Stimulated activated CD8-positive, alpha-beta memory T cell treated with anti-CD3 and anti-CD28 coated beads, Interleukin-12 subunit alpha, Interleukin-12 subunit beta, amount 100 ng/mL, for 1 hour (primary cell): ENCODE results near the gene PIGH.
"Not testable (repeated sequence)": the region's sequence is repeated elsewhere in the genome, so short reads cannot be mapped to it uniquely, and the experiment has no call there.

ENCODE experiments used
- DNase-seq: peaks from one replicate; pipeline ENCODE4 v3.0.0-alpha.2; 2020; ENCODE audit warnings: low read depth

The PIGH gene

DNA sequence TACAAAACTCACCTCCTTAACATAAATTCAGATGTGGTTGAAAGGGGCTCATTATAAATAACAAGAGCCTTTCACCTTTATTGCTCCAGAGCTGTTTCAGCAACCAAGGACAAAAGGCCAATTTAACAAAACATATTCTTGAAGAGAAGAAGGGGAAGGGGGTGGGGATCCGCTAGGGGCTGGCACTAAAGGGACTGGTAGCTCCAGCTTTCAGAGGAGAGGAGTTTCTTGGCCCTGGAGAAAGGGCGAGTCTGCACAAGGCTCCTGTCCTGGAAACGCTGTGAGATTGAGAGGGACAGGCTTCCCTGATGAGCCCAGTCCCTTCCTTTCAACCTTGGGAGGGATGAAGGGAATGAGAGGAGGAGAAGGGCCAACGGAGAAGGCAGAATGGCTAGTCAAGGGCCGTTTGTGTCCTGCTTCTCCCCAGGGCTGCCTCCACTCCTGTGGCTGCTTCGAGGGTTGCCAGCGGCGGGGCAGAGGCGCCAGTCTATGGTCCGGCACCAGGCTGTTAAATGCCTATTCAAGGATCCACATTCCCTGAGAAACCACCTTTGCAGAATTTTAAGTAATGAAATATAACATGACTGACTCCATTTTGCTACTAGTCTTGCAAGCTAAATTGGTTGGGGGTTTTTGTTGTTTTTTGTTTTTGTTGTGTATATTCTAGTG is 9.7 kb upstream of the PIGH start:
- DNase-seq: no peak

DNA sequence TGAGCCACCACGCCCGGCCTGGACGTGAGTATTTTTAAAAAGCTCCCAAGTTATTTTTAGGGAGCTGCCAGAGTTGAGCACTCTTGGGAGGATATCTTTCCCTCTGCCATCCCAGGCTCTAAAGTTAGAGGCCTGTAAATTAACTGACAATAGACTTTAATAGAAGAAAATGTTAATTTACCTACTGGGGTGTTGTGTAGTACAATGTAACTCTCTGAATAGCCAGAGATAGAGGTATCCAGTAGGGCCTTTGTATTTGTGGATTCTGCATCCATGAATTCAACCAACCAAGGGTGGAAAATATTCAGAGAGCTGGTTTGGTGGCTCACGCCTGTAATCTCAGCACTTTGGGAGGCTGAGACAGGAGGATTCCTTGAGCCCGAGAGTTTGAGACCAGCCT is 7.6 kb upstream of the PIGH start:
- DNase-seq: no peak

DNA sequence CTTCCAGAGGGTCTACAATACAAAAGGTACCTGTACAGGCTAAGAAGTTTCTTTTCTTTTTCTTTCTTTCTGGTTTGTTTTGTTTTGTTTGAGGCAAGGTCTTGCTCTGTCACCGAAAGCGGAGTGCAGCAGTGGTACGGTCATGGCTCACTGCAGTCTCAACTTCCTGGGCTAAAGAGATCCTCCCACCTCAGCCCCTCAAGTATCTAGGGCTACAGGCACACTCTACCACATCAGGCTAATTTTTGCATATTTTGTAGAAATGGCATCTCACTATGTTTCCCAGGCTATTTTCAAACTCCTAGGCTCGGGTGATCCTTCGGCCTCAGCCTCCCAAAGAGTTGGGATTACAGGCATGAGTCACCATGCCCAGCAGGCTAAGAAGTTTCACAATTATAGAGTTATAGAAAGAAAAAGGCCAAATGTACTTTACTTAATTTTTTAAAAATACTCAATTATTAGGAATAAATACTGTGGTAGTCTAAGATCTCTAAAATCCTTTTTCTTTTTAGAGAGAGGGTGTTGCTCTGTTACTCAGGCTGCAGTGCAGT is 3.0 kb upstream of the PIGH start:
- DNase-seq: no peak

DNA sequence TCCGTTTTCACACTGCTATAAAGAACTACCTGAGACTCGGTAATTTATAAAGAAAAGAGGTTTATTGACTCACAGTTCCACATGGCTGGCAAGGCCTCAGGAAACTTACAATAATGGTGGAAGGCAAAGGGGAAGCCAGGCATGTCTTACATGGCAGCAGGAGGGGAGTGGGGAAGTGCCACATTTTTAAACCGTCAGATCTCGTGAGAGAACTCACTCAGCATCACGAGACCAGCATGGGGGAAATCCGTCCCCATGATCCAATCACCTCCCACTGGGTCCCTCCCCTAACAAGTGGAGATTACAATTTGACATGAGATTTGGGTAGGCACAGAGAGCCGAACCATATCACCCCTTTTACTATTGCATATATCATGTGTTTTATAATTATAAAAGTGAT is 2.0 kb upstream of the PIGH start:
- no peak for DNase-seq

DNA sequence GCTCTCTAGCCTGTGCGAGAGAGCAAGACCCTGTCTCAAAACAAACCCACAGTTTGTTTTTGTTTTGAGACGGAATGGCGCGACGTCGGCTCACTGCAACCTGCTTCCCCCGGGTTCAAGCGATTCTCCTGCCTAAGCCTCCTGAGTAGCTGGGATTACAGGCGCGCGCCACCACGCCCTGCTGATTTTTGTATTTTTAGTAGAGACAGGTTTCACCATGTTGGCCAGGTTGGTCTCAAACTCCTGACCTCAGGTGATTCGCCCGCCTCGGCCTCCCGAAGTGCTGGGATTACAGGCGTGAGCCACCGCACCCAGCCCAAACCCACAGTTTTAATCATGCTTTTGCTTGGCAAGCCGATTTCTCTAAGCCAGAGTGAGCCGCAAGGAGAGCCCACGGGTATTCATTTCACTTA is 500 bp upstream of the PIGH start:
- DNase-seq: not testable (repeated sequence)

DNA sequence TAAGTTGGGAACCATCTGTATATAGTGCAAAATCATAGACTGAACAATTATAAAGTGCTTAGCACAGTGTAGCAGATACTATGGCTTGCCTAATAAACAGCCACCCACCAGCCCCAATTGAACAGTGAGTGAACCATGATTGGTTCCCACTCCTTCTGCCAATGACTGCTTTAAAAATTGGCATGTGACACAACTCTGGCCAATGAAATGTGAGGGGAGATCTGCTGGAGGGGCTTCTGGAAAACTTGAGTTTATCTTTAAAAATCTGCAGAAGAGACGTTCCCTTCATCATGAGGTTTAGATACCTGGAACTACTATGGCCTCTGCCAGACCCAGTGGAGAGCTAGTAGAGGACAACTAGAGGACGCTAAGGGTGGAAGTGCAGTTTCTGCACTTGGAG is 4.7 kb downstream of the PIGH start:
- DNase-seq: no peak

DNA sequence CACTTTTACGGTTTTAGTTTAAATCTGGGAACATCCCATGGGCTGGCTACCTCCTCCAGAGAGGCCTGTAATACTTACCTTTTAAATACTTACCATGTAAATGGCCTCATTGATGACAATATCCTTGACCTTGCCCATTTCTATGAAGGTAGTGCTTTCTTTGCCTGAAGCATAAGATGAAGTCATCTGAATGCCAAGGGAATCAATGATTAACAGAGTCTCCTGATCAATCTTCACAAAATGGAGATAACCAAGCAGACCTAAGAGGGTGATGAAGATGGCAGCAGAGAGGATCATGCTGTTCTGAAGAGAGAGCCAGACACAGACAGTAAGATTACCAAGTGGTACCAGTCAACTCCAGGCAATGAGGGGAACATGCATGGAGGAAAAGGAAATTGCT is 6.4 kb downstream of the PIGH start:
- not testable (repeated sequence) for DNase-seq

DNA sequence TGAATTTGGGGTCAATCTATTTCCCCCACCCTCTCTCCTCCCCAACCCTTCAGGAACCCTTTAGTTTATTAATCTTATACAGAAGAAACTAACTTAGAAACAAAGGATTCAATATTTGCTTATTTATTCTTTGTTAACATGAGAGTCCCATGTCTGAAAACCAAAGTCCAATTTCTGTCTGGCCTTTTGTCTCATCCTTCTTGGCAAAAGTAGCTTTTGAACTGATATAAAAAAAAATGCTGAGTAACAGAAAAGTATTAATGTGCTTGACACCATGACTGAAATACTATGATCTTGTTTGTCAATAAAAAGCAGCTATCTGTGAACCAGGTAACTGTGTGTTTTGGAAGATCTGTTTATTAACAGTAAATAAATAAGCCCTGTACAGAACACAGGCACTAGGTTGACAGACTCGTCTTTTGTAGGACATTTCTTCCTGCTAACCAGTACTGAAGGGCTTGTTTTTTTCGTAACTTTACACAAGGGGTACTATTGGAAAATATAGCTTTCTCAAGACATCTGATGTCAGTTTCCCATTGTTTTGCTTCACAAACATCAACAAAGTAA is 10.8 kb downstream of the PIGH start:
- DNase-seq: no peak

DNA sequence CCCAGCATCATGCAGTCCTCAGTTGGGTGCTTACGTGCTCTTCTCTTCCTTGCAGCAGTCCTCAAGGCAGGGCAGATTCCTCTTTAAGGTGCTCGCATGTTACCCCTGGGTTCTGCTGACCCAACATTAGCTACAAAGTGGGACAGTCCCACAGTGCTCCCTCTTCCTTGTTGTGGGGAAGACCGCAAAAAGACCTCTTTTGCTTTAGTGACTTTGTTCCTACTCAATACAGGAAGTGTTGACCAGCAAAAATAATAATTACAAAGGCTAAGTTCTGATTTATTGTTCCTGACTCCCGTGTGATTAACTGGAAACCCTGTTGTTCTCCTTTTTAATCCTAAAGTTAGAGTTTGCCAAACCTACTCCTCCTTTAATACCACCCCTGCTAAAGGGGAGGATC is 13.7 kb downstream of the PIGH start:
- no peak for DNase-seq

DNA sequence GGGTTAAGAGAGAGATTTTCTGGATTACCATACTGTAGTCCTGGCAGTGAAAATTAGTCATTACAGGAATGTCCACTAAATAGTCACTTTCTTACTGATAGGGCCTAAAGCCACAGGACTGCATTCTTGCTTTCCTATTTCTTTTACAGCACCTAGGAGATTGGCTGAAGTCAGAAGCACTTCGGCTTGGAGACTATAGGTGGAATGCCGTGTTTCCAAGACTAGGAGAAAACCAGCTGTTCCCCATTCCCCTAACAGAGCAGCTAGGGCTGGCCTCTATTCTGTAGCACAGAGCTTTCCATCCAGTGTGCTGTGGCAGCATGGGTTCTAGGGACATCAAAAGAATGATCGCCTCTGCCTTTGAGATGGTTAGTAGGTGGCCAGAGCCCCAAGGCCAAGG is 15.1 kb downstream of the PIGH start:
- DNase-seq: no peak

DNA sequence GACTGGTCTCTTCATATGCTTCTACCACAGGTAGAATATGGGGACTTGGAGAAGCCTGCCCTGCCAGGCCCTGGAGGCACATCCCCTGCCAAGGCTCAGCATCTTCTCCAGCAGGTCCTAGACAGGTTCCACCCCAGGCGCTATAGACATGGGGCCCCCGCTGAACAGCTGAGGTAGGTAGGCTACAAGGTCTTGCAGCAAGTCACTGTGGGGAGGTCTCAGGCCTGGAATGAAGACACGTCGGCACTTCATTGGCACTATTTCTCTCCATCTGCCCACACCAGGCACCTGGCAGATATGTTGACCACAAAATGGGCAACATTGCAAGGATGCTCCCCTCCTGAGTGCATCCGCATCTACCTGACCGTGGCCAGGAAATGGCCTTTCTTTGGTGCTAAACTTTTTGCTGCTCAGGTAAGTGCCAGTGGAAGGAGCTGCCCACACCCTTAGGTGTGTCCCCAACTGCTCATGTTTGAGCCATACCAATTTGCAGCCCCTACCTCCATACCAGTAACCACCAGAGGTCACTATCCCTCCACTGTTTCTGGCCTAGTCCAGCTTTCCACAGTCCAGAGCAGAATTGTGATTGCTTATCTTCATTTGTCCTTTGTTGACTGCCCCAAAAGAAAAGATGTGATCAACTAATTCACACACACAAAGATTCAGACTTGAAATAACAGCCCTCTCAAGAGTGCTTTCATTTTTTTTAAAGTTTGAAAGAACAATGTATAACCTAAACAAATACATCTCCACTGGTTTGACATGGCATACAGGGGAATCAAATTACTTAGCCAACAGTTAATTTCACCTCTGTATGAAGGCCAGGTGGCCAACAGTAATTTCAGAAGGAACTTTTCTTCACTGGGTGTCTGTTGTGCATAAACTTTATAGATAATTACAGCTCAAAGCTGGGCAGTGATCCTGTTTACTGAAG is 16.1 kb downstream of the PIGH start:
- DNase-seq: no peak

DNA sequence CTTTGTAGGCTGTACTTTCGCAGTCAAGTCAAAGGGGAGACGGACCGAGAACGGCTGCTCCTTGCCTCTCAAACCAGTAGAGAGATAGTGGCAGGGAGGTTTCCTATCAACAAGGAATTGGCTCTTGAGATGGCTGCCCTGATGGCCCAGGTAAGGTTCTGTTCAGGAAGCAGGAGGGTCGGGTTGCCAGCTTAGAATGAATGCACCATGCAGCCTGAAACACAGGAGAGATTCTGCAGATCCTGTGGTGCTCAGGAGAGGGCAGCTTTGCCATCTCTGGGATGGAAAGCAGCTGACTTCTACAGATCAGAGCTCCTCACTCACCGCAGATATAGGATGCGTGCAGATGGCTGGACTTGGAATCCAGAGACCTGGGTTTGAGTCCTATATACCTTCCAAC is 18.0 kb downstream of the PIGH start:
- DNase-seq: no peak

DNA sequence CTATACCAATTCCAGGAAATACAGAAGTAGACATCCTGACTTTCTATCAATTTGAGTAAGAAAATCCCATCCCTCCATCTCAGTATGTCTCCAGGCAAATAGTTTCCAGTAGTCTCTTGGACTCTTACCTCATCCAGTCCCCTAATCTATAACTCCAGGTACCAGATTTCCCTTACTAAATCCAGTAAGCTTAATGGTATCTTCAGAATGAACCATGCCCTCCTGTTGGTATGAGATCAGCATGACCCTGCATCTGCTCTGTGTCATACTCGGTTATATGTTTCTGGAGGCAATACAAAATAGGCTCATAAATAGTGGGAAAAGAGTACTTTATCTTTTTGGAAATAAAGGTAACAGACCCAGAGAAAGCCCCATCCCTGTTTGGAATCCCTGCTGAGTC is 18.4 kb downstream of the PIGH start:
- no peak for DNase-seq

DNA sequence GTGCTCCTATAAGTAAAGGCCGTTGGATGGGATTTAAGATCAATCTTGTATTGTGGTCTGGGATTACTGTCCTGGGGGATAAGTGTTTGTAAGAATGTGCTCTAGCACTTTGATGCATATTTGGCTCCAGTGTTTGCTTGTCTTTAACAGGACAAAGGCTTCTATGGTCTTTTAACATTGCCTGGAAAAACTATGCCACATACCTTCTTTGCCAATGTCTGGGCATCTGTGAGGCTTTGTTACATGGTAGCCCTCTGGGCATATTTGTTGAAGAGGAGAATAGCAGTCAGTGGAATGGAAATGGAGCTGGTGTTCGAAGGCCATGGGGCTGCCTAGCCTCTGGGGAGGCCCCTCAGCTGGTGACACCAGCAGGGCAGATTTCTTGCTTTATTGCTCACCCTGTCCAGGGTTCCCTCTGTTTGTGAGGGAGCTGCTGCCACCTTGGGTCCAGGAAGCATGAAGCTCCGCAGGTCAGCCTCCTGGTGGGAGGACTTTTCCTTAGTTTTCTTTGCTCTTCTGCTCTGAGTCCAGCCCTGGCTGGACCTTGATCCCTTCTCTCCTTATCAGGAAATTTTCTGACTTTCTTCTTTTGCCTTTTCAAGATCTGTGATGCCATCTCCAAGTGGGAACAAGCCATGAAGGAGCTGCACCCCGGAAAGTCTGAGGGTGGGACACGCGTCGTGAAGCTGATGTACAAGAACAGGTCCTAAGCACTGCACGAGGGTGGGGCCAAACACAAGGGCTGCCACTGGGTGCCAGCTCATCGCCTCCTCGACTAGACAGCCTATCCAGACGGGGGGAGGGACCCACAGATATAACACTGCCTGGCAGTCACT is 19.5 kb downstream of the PIGH start:
- DNase-seq: no peak

DNA sequence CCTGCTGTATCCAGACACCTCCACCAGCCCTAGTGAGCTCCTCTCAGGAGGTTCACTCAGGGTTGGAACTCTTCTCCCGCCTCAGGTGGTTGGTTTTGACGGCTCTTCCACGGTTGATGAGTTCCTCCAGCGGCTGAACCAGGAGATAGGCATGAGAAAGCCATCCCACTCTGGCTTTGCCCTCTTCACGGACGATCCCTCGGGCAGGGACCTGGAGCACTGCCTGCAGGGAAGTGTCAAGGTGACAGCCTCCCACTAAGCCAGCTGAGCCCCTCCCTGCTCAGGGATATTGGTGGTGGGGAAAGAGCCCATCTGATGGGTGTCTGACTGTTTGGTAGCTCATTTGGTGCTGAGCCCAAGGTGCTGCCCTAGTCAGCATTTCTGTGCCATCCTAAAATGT is 20.4 kb downstream of the PIGH start:
- no peak for DNase-seq

DNA sequence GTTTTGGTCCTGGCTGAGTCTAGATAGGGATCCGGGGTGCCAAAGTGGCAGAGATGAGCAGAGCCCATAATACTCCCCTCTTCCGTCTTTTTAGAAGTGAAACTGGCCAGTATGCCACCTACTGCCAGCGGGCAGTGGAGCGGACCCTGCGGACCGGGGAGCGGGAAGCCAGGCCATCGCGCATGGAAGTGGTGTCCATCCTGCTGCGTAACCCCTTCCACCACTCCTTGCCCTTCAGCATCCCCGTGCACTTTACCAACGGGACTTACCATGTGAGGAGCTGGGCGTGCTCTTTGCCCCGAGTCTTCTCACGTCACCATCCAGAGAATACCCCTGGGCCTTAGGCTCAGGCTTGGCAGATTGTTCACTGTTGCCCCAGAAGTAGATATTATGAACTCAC is 21.0 kb downstream of the PIGH start:
- DNase-seq: no peak

DNA sequence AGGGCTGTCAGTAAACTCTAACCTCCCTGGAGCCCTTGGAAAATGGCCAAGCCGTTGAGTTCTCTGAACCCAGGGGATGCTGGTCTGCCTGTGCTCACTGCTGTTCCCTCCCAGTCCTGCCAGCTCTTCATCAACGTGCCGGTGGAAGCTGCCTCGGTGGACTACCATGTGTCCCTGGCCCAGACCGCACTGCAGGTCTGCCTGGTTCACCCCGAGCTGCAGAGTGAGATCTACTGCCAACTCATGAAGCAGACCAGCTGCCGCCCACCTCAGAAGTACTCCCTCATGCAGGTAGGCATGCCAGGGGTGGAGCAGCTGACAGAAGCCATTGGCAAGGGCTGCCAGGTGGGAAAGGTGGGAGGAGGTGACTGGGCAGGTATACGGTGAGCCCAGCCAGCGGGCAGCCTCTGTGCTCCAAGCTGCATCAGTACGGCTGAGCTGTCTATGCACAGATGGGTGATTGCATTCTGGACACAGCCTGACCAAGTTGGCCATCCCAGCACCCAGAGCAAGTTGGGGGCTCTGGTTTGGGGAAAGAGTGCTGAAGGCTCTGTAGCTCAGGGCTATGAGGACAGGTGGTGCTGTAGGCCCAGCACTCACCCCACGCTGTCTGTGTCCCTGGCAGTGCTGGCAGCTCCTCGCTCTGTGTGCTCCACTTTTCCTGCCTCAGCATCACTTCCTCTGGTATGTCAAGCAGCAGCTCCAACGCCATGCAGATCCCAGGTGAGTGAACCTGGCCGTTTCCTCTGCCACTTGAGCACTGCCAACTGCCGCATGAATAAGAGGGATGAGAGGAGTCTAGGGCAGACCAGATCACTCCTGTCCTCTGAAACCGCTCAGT is 21.9 kb downstream of the PIGH start:
- no peak for DNase-seq

DNA sequence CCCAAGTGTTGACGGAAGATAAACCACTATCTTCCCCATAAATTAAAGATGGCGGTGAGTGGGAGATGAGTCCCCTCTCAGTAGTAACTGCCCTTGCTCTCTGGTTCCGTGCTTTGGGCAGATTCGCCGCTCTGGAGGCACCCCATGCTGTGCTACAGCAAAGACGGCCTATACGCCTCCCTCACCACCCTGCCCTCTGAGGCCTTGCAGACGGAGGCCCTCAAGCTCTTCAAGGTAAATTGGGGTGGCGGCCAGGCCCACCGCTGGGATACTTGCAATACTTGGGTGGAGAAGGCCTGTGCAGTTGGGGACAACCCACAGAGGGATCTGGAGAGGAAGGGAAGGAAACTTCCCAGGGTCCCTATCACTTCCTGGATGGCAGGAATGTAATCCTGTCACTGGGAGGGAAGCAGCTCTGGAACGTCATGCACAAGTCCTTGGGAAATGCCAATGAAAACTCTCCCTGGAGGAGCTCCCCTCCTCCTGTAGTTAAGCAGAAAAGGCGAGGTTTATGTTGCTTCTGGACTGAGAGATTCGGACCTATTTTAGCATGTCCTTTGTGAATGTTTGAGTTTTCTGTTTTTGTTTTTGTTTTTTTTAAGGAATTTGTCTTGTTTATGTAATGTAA is 22.8 kb downstream of the PIGH start:
- no peak for DNase-seq

DNA sequence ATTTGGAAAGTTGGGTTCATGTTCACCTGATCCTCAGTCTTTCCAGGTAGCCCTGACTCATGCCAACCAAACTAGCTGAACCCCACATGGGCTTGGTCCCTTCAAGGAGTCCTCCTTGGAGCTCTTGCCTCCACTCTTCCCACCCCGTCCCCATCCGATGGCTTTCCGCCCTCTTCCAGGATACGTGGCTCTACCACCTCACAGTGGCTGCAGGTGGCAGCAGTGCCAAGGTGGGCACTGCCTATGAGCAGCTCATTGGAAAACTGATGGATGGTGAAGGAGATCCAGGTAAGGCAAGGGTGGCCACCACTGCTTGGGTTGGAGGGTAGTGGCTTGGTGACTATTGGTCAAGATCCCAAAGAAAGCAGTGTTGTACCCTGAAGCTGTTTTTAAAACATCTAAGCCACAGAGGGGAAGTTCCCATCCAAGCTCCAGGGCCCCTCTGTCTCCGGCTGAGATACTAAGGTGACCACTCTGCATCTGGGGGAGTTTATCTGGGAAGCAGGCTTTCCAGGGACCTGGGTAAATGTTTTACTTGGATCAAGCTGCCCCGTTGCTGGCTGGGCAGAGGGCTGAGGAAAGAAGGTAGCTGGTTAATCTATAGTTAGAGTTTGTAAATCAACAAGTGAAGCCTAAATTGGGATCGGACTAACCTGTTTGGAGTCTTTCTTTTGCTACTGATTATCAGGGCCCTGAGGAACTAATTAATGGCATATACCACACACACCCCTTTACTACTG is 23.7 kb downstream of the PIGH start:
- no peak for DNase-seq

DNA sequence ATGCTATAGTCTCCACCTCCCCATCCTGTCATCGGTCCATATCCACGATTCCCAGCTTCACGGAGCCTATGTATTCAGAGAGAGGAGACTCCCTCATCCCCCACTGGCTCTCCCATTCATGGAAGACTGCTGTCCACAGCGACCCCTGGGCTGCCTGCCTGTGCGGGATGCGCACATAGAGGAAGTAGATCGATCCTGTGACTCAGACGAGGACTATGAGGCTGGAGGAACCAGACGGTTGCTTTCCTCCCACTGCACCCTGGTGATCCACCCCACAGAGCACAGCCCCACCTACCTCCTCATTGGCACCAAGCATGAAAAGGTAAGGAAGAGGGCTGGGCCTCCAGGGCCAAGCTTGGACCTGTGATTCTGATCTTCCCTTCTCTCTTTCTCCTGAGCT is 24.4 kb downstream of the PIGH start:
- DNase-seq: no peak
